Hepatic stellate cell (primary cell): ENCODE data around the gene MINDY2.
"Not testable (repeated sequence)": the region's sequence is repeated elsewhere in the genome, so short reads cannot be mapped to it uniquely, and the experiment has no call there.

Source experiments
- DNase-seq: peaks from one replicate; pipeline ENCODE4 v3.0.0; 2011; ENCODE audit warnings: low spot score

The MINDY2 gene

DNA sequence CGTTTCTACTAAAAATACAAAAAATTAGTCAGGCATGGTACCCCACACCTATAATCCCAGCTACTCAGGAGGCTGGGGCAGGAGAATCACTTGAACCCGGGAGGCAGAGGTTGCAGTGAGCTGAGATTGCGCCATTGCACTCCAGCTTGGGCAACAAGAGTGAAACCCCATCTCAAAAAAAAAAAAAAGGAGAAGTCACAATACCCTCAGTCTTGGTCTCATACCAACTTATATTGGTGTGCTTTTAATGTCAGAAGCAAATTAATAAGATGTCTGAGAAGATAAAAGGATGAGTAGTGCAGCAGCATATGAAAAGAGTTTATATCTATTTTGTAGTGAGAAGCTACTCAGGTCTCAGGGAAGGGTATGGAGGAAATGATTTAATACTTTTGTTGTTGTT, 112.8 kb downstream of the MINDY2 start:
- not testable (repeated sequence) for DNase-seq

GRCh38 chr15:58886921-58887320, 115.8 kb downstream of the MINDY2 start:
- DNase-seq: no peak

GRCh38 chr15:58889363-58889762, 118.3 kb downstream of the MINDY2 start:
- DNase-seq: no peak

- no peak for DNase-seq
These were observed 127.1 kb downstream of the MINDY2 start for GRCh38 chr15:58898150-58898680.

- DNase-seq: no peak
These were observed 129.5 kb downstream of the MINDY2 start for GRCh38 chr15:58900631-58901030.

- no peak for DNase-seq
These were observed 137.6 kb downstream of the MINDY2 start for GRCh38 chr15:58908550-58909309.

- DNase-seq: no peak
These were observed 138.5 kb downstream of the MINDY2 start for GRCh38 chr15:58909616-58910015.

DNA sequence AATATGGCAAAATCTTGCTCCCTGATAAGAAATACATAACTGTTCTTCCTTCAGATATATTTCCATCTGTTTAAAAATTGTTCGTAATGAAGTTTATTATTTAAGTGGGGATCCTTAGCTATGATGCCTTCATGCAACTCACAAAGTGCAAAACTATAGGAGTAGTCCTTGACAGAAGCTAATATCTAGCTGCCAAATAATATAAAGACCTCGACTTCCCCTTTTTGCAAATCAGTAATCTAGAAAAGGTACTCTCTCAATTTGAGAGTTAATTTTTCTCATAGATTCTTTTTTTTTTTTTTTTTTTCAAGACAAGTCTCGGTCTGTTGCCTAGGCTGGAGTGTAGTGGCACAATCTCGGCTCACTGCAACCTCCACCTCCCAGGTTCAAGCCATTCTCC, 139.4 kb downstream of the MINDY2 start:
- DNase-seq: no peak
